ENCODE results near the gene RNPS1.
"Not testable (repeated sequence)": the region's sequence is repeated elsewhere in the genome, so short reads cannot be mapped to it uniquely, and the experiment has no call there.

Gene RNPS1

DNA sequence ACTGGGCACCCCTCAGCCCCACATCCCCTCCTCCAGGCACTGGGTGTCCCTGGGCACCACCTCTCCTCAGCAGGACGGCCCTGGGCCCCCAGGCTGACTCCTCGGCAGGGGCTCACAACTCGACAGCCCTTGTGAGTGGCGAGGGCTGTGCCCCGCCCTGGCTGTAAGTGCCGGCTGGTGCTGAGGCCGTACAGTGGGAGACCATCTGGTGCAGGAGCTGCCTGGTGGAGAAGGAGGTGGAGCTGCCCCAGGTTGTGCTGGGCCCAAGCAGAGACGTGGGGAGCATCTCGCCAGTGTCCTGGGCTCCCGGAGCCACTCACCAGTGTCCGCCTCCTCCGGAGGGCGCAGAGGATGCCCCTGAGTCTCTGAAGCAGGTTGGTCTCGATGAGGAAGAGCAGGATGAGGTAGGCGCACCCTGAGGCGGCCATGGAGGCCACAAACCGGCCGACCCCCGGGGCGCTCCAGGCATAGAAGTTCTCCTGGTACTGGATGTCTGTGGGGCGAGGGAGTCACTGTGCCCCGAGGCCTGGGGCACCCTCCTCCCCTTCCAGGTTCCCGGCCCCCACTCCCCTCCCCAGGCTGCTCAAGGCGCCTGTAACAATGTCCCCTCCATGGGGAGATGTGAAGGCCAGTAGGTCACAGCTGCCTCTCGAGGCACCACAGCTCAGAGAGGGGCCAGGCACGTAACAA, 15.1 kb upstream of the RNPS1 start:
- DNase-seq (ENCODE audit: low spot score): no peak

DNA sequence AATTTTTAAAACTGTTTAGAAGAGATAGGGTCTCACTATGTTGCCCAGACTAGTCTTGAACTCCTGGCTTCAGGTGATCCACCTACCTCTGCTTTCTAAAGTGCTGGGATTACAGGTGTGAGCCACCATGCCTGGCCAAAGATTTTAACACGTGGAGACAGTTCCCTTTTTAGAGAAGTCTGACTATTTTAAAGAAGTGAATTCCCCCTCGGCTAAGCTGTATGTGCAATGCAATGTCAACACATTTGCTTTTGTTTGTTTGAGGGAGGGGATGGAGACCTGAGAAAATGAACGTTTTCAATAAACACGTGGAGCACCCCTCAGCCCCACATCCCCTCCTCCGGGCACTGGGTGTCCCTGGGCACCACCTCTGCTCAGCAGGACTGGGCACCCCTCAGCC, 14.3 kb upstream of the RNPS1 start:
- no peak for DNase-seq (ENCODE audit: low spot score)

- no peak for DNase-seq (ENCODE audit: low spot score)
These were observed 13.1 kb upstream of the RNPS1 start for GRCh38 chr16:2280981-2281542.

- no peak for DNase-seq (ENCODE audit: low spot score)
These were observed 12.5 kb upstream of the RNPS1 start for GRCh38 chr16:2280461-2280860.

- no peak for DNase-seq (ENCODE audit: low spot score)
These were observed 11.3 kb upstream of the RNPS1 start for GRCh38 chr16:2278956-2279800.

GRCh38 chr16:2278272-2278608, 10.3 kb upstream of the RNPS1 start:
- DNase-seq (ENCODE audit: low spot score): no peak

DNA sequence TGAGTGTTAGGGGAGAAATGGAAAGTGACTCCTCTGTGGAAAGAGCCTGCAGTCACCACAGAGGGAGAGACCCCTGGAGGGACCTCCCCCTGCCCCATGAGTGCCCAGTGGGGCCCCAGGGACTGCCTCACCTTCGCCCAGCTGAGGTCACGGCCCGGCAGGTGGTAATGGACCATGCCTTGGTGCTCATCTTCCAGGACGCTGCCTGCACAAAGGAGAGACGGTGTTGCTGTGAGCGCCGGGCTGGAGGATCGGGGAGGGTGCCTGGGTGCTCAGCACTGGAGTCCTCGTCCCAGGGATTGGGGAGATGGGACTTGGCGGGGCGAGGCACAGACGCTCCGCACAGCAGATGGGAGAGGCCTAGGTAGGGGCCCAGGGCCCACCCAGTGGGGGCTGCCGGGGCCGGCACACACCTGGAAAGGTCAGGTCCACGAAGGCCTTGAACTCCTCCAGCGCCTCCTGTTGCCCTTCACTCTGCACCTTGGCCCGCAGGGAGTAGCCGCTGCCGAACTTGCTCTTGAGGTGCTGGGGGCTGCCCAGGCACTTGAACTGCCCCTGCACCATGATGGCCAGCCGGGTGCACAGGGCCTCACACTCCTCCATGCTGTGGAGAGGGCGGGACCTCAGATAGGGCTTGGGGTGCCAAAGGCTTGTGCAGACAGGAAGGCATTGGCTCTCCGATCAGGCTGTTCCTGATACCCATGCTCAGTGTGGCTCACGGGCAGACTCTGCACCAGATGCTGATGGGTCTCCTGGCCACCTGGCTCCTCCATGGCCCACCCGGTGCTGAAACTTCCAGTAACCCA, 9.7 kb upstream of the RNPS1 start:
- DNase-seq (ENCODE audit: low spot score): no peak

DNA sequence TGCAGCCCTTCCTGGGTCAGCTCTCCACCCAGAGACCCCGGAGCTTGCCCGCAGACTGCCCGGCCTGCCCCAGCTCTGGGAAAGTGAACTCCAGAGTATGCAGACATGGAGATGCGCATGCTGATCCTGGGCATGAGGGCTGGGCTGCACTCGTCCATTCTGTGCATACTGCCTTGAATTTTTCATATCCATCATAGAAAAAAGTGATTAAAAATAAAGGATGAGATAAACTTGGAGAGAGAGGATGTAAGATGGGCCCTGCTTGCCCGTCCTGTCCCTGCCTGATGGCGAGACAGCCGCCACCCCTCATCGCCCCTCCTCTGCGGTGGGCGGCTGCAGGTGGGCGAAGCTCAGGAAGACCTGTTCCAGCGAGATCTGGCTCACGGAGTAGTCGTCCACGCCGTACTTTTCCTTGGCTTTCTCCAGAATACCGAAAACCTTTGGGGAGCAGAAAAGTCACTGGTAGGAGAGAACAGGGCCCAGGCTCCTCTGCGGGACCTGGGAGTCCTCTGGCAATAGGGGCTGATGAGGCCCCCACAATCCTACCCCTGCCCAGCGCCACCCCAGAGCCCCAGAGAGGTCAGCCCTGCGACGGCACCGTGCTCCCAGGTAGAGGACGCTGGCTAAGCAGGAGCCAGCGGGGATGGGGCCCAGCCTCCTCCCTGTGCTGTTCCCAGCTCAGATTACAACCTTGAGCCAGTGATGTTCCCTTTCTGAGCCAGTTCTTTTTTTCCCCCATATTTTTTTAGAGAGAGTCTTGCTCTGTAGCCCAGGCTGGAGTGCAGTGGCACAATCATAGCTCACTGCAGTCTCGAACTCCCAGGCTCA, 8.7 kb upstream of the RNPS1 start:
- DNase-seq (ENCODE audit: low spot score): no peak

GRCh38 chr16:2275476-2276367, 7.8 kb upstream of the RNPS1 start:
- no peak for DNase-seq (ENCODE audit: low spot score)

- DNase-seq (ENCODE audit: low spot score): no peak
These were observed 6.0 kb upstream of the RNPS1 start for GRCh38 chr16:2273931-2274330.

DNA sequence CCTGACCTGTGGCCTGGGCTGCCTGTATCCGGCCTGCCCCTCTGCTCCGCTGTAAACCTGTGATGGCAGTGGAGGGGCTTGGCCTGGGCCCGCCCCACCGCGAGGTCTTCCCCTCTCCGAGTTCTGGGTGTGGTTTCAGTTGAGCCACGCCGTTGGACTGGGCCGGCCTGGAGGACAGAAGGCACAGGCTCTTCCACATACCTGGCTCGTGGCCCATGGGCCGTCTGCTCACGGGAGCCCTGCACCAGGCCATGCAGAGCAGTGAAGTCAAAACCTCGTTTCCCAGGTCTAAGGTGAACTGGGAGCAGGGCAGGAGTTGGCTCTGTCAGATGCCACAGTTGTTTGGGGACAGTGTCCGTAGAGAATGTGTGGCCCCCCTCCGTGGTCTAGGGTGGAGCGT, 5.6 kb upstream of the RNPS1 start:
- no peak for DNase-seq (ENCODE audit: low spot score)

- no peak for DNase-seq (ENCODE audit: low spot score)
These were observed 4.0 kb upstream of the RNPS1 start for GRCh38 chr16:2271848-2272461.

DNA sequence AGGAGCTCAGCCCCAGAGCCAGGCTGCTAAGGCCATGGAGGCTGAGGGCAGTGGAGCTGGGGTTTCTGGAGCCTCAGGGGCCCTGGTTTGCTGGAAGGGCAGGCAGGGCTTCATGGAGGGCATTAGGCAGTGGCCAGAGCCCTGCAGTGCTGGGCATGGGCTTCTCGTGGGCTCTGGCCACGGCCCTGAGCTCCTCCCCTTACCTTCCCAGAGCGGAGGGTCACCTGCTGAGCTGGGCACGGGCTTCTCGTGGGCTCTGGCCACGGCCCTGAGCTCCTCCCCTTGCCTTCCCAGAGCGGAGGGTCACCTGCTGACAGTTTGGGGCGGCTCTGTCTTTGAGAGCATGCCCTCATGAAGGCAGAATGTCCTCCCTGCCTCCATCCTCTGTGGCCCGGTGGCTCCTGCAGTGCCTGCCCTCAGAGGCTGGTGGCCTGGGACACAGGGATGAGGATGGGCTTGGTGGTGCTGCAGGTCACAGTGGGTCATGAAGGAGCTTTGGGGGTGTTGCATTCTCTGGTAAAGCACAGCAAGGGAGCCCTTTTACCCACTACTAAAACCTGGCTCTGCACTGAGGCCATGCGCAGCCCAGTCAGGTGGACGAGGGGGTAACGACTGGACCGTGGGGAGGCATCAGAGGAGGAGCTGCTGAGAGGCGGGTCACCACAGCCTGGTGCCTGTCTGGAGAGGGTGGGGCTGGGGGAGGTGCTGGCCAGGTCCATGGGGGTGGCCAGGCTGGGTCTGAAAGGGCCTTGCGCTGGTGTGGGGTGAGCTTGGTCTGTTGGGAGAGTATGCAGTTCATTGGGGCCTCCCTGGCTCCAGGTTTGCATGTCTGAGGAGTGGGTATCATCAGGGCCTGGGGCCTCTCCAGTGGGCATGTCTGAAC, 2.9 kb upstream of the RNPS1 start:
- DNase-seq (ENCODE audit: low spot score): no peak

DNA sequence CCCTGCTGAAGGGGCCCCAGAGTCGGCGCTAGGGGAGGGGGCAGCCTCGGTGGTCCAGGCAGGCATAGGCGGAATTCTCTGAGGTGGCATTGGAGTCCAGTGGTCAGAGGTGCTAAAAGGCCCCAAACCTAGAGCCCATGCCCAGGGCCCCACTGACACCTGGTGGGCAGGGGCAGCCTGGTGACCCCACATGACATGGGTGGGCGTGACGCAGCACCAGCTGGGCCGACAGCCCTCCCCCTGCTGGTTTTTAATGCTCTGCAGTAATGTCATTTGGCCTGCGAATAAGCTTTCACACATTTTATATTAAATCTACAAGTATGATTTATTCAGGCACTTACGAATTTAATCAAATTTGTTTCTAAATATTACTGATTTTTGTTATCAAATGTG, 2.1 kb upstream of the RNPS1 start:
- no peak for DNase-seq (ENCODE audit: low spot score)

DNA sequence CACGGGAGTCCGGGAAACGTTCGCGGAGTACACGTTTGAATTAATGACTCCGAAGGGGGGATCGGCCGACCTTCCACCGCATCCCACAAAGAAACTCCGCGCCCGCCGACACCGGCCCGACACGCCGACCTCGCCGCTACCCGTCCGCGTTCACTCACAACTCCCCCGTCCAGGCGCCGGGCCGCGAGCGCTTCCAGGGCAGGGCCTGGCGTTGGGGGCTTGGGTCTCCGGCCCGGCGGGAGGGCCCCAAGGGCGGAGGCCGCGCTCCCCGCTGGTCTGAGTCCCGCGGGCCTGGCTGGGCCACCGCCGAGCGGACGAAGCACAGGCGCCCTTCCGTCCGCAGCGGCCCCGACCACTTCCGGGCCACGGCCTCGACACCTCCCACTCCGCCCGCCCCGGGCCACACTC, 417 bp downstream of the RNPS1 start:
- not testable (repeated sequence) for DNase-seq (ENCODE audit: low spot score)

DNA sequence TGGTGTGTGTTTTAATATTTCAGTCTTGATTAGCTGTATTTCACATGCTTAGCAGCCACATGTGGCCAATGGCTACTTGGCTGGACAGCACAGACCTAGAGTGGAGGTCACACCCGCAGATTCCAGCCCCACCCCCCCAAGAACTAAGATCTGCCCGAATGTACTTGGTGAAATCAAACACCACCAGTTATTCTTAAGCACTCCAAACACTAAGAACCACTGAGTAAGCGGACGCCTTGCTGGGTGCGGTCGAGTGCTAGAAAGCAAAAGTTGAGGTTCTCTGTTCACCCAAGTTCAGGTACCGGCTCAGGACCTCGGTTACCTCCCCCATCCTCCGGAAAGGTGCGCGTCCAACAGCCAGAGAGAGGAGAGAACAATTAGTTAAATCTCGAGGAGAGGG, 1.0 kb downstream of the RNPS1 start:
- DNase-seq (ENCODE audit: low spot score): peak; percentile 42

DNA sequence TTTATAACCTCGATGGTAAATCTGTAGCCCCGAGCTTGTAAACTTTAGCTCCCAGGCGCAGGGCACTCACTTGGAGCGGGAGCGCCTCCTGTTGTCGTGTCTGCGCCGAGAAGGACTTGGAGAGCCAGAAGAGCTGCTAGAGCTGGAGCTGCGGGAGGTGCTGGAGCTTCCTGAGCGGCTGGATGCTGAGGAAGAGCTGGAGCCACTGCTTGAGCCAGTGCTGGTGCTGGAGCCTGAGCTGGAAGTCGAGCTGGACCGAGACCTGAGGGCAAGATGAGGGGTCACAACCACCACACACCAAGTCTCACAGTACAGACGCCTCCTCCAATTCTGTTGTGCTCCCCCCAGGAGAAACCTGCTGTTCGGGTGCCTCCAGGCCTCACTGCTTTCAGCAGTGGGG, 4.9 kb downstream of the RNPS1 start:
- DNase-seq (ENCODE audit: low spot score): not testable (repeated sequence)

DNA sequence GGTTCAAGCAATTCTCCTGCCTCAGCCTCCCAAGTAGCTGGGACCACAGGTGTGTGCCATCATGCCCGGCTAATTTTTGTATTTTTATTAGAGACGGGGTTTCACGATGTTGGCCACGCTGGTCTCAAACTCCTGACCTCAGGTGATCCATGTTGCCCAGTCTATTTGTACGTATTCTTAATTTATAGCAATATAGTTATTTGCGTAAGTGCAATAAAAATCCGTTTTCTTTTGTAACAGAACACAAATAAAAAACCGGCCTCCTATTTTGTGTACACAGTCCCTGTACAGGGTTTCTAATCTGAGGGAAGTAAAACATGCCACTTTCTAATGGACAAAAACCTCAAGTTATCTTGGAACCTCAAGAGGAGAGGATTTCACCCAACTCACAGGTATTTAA, 7.7 kb downstream of the RNPS1 start:
- no peak for DNase-seq (ENCODE audit: low spot score)

- DNase-seq (ENCODE audit: low spot score): not testable (repeated sequence)
These were observed 9.4 kb downstream of the RNPS1 start for GRCh38 chr16:2258530-2258929.

Data from kidney tubule cell (primary cell).